HG02571 (cell line): Measurements from ENCODE around the gene SIRT2.

Experiments
- ATAC-seq: cut with Tn5 transposase; IDR thresholded peaks from one replicate; pipeline ENCODE4 v1.9.1; 2021; ENCODE audit warnings: mild to moderate bottlenecking, moderate library complexity; ENCODE audit not compliant: unreplicated experiment

SIRT2 gene

GRCh38 chr19:38845374-38846024, 53.9 kb downstream of the SIRT2 start:
- no peak for ATAC-seq

GRCh38 chr19:38844093-38844686, 55.2 kb downstream of the SIRT2 start:
- ATAC-seq = no peak

- no peak for ATAC-seq
Observed at GRCh38 chr19:38843175-38843758, 56.2 kb downstream of the SIRT2 start.

- ATAC-seq = no peak
Observed at GRCh38 chr19:38842439-38843174, 56.8 kb downstream of the SIRT2 start.

GRCh38 chr19:38841787-38842438, 57.5 kb downstream of the SIRT2 start:
- no peak for ATAC-seq

- no peak for ATAC-seq
Observed at GRCh38 chr19:38841180-38841766, 58.1 kb downstream of the SIRT2 start.

- no peak for ATAC-seq
Observed at GRCh38 chr19:38840583-38840968, 58.8 kb downstream of the SIRT2 start.

GRCh38 chr19:38839816-38840582, 59.4 kb downstream of the SIRT2 start:
- no peak for ATAC-seq

GRCh38 chr19:38838986-38839761, 60.2 kb downstream of the SIRT2 start:
- ATAC-seq = no peak

- ATAC-seq = no peak
Observed at GRCh38 chr19:38838208-38838985, 61.0 kb downstream of the SIRT2 start.

GRCh38 chr19:38837656-38838121, 61.7 kb downstream of the SIRT2 start:
- no peak for ATAC-seq

- no peak for ATAC-seq
Observed at GRCh38 chr19:38836983-38837626, 62.3 kb downstream of the SIRT2 start.

GRCh38 chr19:38836159-38836982, 63.0 kb downstream of the SIRT2 start:
- ATAC-seq = no peak

GRCh38 chr19:38834590-38834989, 64.8 kb downstream of the SIRT2 start:
- no peak for ATAC-seq

GRCh38 chr19:38834104-38834490, 65.3 kb downstream of the SIRT2 start:
- ATAC-seq = no peak

GRCh38 chr19:38833092-38833425, 66.4 kb downstream of the SIRT2 start:
- ATAC-seq = no peak

GRCh38 chr19:38831142-38831605, 68.2 kb downstream of the SIRT2 start:
- peak; percentile 46 for ATAC-seq
